ENCODE data around the gene SLC25A23.
A peak's percentile ranks its signal among the peaks of the same experiment; 100 is the strongest.
"Not testable (repeated sequence)": the region's sequence is repeated elsewhere in the genome, so short reads cannot be mapped to it uniquely, and the experiment has no call there.

SLC25A23 gene

DNA sequence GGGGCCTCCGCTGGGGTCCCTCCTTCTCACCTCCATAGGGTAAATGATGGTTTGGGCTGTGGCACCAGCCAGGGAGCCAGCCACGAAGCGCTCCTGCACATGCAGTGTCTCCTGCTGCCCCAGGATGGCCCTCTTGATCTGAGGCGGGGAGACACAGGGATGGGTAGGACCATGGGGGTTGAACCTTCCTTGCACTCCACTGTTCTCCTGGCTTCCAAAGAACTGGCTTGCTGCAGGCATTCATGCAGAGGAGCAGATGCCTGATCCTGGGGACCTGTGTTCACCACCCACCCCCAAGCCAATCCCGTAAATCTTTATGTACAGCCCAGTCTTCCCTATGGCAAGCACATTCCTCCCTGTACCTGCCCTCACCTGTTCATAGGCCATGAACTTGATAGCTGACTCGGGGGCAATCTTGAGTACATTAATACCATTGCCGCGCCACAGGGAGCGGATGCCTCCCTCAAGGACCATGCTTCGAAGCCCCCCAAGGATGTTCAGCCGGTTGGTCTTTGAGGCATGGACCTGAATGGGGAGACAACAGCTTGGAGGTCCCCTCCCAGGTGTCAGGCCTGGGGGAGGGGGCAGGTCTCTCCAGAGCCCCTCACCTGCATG, 5.5 kb downstream of the SLC25A23 start:
- no peak for DNase-seq

DNA sequence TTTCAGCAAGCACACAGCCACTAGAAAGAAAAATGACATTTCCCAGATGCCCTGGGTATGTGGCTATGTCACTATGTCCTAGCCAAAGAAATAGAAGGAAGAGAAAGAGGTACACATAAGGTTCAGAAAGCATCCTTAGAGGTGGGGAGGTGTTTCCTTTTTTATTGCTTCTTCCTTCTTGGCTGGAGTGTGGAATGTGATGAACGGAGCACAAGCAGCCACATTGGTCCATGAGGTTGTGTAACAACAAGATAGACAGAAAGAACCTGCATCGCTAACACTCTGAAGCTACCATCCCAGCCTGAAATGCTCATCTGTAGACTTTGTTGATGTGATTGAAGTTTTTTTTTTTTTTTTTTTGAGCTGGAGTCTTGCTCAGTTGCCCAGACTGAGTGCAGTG, 6.7 kb downstream of the SLC25A23 start:
- DNase-seq = no peak

DNA sequence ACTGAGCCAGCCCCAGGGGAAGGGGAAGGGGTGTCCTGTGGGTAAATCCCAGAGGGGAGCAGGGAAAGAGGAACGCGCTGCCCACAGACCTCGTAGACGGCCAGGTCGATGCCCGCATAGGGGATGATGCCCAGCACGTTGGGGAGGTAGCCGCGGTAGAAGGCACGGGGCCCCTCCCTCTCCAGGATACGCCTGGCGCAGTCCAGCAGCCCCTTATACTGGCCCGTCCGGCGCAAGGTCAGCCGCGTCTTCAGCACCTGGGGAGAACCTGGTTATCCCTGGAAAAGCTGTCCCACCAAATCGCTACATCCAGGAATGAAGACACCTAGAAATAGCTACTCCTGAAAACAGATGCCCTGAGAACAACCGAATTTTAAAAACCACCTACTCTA, 7.4 kb downstream of the SLC25A23 start:
- no peak for DNase-seq

DNA sequence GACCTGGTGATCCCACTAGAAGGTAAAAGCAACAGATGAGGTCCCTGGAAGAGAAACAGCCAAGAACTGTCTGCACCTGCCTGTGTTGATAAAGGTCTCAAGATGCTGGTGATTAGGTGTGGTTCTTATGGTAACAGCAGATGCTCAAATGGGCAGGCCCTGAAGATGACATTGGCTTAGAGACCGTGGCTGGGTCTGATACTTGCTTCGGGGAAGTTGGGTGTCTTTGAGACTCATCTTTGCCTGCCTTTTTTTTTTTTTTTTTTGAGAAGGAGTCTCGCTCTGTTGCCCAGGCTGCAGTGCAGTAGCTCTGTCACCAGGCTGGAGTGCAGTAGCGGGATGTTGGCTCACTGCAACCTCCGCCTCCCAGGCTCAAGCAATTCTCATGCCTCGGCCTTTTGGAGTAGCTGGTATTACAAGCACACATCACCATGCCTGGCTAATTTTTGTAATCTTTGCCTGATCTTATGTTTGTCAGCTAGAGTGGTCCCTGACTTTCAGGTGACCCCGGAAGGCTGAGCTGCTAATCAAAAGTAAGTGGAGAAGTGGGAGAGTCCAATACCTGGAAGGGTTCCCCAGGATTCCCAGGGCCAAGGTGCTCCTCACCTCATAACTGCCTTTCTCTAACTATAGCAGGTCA, 7.9 kb downstream of the SLC25A23 start:
- DNase-seq = no peak

DNA sequence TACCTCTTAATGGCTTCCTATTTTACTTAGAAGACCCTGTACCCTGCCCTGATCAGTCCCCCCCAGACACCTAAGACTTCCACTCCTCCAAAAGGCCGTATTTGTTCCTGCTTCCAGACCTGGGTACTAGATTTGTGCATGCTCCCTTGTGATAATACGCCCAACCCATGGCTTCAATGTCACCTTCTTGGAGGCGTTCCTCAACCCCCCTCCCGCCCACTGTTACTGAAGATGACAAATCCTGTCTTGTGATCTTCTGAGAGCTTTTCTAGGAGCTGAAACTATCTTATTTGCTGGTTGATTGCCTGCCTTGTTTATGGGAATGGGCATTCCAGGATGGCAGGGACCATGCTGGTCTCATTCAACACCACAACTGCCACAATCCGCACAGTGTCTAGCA, 9.4 kb downstream of the SLC25A23 start:
- no peak for DNase-seq

DNA sequence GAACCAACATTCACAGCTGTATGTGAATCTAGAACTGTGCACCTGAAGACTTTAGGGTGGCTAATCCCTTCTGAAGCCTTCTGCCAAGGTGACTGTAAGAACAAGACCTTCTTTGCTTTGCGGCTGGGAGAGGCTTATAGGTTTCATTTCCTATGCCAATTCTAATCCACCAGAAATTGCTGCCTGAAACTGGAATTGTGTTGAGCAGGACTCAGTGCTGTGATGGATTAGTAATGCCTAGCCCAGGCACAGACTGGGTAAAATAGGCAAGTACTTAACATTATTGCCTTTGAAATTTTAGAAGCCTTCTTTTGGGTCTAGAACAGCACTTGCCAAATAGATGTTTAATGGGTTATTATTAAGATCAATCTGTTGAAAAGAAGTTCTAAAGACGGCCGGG, 11.5 kb downstream of the SLC25A23 start:
- no peak for DNase-seq

DNA sequence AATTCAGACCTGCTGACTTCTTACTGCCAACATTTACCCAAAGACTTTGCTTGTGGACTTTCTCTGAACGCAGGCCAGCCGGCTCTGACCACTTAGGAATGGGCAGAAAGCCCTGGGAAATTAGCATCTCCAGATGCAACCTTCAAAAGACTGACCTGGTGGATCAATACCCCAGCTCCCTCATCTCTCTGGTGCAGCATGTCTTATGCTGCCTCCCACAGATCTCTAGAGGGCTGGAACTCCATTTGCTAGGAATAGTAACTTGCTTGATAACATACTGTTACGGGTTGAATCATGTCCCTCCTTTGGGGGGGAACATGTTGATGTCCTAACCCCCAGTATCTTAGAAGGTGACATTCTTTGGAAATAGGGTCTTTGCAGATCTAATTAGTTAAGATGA, 13.1 kb downstream of the SLC25A23 start:
- no peak for DNase-seq

DNA sequence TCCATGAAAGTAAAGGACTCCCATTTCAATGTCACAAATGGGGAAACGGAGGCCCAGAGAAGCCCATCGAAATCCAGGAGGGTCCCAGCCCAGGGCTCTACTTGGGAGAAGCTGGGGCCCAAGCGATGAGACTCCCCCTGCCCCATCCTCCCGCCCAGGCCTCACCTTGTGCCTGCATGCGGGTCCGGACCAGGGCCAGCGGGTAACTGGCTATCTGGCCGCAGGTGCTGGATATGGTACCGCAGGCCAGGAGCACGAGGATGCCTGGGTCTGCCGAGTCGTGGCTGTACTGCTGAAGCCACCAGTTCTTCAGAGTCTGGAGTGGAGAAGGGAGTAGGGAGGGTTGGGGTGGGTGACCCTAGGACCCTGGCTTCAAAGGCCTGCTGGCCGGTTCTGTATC, 15.6 kb downstream of the SLC25A23 start:
- no peak for DNase-seq

DNA sequence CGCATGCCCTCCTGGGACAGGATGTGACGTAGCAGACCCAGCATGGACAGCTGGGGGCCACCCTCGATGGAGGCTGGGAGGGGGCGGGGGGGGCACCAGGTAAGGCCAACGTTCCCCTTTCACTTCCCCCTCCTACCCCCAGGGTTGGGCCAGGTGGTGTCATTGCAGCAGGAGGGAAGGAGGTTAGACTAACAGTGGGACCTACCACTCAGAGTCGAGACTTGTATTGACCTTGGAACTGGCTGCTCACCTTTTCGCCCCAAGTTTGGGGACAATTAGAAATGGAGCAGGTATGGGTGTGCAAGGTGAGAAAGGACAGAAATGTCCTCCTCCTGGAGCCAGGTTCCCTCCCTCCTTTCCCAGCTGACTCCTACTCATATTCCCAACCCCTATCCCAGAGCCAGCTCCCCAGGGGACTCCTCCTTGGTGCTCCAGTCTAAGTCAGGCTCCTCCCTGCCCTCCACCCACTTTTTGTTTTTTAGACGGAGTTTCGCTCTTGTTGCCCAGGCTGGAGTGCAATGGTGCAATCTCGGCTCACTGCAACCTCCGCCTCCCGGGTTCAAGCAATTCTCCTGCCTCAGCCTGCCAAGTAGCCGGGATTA, 17.4 kb downstream of the SLC25A23 start:
- no peak for DNase-seq

DNA sequence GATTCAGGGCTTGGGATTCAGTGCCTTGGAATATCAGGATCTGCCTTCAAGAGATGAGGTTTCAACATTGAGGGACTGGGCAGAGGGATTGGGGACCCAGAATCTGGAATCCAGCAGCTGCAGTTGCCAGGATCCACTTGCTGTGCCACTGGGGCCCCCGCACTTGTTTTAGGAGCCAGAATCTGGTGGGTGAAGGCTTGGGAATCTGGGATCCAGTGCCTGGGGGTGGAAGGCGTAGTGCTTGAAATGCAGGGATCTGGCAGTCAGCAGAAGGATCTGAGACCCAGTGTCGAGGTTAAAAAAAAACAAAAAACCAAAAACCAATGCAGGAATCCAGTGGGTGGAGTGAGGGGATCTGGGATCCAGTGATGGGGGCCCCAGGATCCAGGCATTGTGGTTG, 18.7 kb downstream of the SLC25A23 start:
- no peak for DNase-seq

DNA sequence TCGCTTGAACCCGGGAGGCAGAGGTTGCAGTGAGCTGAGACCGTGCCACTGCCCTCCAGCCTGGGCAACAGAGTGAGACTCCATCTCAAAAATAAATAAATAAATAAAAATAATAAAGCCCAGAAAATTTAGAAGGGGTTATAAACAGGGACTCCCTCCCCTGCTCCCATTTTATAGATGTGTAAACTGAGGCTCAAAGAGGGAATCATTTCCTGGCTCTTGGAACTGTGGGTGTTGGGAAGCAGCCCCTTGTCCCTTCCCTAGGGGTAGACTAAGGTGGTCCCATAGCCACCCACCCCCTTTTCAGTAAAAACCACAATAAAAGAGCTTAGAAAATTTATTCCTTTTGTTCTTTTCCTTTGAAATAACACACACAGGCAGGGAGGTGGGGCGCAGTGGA, 19.8 kb downstream of the SLC25A23 start:
- DNase-seq = no peak

DNA sequence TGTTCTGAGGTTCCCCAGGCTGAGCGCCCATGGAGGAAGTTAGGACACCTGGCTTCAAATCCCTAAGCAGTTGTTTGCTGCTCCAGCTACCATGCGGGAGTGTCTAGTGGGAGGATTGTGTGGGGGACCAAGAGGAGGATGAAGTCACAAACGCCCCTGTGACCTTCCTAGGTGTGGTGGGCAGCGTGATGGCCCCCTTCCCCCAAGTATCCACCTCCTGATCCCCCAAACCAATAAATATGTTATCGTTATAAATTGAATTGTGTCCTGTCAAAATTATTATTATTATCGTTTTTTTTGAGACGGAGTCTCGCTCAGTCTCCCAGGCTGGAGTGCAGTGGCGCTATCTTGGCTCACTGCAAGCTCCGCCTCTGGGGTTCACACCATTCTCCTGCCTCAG, 25.9 kb downstream of the SLC25A23 start, which contains the start of gene SLC25A41:
Gene SLC25A41 (minus strand): TSS at position 101 of the 400 bp plus-strand sequence. CDS start 70 bp downstream, at position 31.
- DNase-seq = no peak

DNA sequence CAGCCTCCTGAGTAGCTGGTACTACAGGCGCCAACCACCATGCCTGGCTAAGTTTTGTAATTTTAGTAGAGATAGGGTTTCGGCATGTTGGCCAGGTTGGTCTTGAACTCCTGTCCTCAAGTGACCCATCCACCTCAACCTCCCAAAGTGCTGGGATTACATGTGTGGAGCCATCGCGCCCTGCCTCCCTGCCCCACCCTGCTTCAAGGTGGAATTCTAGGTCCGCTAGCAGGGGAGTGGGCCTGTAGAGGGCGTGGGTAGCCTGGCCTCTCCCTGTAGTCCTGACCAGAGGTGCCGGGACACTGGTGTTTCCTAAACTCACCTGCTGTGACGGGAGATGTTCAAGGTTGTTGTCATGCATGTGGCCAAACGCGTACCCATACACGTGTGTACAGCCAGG, 26.4 kb downstream of the SLC25A23 start:
- no peak for DNase-seq

DNA sequence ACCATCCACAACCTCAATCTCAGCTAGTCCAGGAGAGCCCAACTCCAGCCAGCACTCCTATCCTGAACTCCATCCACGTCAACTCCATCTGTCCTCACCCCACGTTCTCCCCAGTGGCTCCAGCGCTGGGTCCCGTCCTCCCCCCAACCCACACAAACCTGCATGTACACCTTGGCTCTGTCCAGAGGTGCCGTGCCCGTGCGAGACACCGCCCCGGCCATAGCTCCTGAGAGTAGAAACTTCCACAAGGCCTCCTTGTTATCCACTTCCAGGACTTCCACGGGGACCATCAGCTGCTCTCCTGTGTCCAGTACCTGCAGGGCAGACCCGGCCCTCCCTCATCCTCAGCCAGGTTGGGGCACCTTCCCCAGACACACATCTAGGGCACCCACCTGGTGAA, 27.7 kb downstream of the SLC25A23 start:
- no peak for DNase-seq

DNA sequence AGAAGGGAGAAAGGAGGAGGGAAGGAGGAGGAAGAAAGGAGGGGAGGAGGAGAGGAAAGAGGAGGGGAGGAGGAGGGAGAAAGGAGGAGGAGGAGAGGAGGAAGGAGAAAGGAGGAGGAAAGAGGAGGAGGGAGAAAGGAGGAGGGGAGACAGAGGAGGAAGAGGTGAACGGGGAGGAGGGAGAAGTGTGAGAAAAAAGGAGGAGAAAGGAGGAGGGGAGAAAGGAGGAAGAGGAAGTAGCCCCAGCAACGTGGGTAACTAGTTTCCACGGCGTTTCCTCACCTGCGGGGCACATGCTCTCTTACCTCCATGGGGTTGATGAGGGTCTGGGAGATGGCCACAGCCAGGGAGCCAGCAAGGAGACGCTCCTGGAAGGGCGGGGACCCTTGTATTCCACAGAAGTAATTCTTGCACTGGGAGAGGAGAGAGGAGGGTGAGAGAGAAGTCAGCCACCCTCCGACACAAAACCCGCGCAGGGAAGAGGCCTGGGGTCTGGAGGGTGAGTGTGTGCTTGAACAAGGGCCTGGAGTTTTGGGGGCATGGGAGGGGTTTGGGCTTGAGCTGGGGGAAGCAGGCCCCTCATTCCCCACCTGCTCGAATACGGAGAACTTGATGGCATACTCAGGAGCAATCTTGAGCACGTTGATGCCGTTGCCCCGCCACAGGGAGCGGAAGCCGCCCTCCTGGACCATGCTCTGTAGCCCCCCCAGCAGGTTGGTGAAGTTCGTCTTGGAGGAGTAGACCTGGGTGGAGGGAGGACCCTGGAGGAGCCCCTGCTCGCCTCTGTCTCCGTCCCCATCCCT, 30.0 kb downstream of the SLC25A23 start:
- no peak for DNase-seq

DNA sequence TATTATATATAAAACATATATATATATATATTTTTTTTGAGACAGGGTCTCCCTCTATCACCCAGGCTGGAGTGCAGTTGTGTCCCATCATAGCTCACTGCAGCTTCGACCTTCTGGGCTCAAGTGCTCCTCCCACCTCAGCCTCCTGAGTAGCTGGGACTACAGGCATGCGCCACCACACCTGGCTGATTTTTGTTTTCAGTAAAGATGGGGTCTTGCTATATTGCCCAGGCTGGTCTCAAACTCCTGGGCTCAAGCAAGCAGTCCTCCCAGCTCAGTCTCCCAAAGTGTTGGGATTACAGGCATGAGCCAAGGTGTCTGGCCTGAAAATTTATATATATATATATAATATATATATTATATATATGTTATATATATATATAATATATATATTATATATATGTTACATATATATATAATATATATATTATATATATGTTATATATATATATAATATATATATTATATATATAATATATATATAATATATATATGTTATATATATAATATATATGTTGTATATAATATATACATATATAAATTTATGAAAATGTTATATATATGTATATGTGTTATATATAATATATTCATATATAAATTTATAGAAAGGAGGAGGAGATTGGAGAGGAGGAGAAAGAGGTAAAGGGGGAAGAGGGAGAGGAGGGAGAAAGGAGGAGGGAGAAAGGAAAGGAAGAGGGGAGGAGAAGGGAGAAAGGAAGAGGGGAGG, 30.7 kb downstream of the SLC25A23 start:
- not testable (repeated sequence) for DNase-seq

DNA sequence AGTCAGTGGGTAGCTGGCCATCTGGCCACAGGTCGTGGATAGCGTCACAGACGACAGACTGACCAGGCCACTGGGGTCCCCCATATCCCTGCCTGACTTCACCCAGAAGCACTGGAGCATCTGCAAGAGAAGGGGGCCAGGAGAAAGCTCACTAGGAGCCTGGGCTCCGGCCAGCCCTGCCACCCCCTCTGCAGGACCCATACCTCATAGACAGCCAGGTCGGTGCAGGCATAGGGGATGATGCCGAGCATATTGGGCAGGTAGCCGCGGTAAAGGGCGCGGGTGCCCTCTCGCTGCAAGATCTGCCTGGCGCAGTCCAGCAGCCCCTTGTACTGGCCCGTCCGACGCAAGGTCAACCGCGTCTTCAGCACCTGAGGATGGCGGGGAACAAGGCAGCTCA, 32.5 kb downstream of the SLC25A23 start:
- no peak for DNase-seq

DNA sequence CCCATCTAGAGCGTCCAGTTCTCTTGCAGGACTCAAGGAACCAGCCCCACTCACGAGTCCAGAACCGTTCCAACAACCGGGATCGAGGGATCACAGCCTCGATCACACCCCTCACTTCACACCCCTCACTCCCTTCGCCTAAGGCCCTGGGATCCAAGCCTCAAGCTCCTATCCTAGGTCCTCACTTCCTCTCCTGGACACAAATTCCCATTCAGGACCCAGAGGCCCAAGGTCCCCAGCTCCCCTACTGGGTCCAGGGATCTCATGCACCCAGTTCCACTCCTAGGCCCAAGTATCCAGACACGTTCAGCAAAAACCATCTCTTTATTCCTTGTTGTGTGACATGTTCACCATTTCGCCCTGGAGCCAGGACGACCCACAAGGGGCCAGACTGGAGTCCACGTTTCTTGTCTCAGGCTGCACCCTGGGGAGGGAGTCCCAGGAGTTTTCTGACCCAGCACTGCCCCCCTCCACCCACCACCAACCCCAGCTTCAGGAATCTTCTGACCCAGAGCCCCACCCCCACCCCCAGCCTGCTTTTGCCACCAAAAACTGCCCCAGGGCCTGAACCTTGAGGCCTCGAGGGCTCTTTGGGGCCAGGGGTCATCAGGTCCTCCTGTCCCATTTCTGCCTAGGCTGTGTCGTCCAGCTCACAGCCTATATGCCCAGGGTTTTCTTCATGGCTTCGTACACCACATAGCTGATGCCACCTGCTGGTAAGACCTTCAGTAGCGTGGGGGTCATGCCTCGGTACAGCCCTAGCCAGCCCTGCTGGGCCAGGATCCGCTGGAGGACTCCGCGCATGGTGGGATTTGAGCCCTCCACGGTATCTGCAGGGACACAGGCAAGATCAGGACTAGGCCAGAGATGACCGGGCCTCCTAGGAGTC, 33.6 kb downstream of the SLC25A23 start:
- no peak for DNase-seq

DNA sequence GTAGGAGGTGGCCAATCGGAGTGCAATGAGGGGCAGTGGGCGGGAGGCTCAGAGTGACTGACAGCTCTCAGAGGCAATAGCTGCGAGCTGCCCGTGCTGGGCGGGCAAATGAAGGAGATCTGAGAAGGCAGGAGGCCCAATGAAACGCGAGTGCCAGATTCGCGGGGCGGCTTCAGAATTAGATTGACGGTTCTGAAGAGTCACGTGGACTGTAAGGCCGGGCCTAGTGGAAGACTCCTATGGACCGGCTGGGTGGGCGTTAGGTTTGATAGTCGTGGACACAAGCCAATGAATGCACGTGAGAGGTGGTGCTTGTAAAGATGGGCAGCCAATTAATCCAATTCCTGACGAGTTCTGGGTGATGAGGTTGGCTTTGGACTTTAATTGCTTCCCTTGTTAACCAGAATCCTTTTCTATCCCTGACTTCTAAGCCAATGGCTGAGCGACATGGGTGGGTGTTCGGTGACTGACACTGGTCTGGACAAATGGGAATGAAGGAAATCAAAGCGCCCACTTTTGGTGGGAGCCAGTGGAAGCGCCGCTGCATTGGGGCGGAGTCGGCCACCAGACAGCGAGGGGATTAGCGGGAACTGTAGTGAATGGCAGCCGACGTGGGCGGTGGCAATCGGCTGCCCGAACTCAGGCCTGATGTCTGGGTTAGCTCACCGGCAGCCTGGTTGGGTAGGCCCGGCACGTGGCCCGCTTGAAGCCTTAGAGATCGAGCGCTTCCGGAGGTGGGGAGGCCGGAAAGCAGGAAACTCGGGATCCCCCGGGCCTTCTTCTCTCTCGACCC, 34.5 kb downstream of the SLC25A23 start:
- peak; percentile 97 to 100 for DNase-seq

DNA sequence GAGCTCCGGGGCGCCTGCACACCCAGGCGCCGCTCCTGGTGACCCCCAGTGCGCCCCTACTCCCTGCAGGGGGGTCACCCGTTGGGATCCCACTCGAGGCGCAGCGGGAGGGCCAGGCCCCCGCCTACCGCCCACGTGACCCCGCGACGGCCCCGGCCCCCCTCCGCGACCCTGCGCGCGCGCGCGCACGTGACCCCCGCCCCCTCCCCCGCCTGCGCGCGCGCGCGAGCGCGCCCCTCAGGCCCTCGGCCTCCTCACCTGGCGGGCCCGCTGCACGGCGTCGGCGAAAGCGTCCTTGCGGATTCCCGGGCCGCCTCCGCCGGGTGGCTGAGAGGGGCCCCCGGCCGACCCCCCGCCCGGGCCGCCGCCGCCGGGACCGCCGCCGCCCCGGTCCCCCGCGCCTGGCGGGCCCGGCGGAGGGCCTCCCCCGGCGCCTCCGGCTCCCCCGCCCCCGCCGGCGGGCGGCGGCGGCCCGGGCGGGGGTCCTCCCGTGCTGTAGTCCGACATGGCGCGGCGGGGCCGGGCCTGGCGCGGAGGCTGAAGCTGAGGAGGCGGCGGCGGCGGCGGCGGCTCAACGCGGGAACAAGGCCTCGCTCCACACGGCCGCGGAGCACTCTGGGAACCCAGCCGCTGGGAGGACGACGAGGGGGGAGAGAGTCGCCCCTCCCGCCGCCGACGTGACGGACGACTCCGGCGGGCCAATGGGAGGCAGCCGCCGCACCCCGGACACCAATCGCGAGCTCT, 35.2 kb downstream of the SLC25A23 start, which contains the start of gene KHSRP:
Gene KHSRP (minus strand): TSS at position 617 of the 744 bp plus-strand sequence. CDS start 110 bp downstream, at position 507.
- DNase-seq = no peak
